Measurements from ENCODE around the gene PIPOX.

GRCh38 chr17:29080965-29081364 lies 38.0 kb downstream of the PIPOX start:
- TF ChIP-seq CTCF (IDR thresholded peaks at IDR 0.05) = no peak
- TF ChIP-seq POLR2A (IDR thresholded peaks at IDR 0.05) = no peak

All from vagina (tissue), 2 donors.